ENCODE measurements around the gene MYBBP1A. TPM values are rescaled to one million over a fixed set of nuclear protein-coding genes. Genes with fewer than 3 reads are reported as not detected.

The MYBBP1A gene
- total RNA-seq, 4 donors from 2014 or later = 53.9 to 83.7 (median 54.5) TPM

DNA sequence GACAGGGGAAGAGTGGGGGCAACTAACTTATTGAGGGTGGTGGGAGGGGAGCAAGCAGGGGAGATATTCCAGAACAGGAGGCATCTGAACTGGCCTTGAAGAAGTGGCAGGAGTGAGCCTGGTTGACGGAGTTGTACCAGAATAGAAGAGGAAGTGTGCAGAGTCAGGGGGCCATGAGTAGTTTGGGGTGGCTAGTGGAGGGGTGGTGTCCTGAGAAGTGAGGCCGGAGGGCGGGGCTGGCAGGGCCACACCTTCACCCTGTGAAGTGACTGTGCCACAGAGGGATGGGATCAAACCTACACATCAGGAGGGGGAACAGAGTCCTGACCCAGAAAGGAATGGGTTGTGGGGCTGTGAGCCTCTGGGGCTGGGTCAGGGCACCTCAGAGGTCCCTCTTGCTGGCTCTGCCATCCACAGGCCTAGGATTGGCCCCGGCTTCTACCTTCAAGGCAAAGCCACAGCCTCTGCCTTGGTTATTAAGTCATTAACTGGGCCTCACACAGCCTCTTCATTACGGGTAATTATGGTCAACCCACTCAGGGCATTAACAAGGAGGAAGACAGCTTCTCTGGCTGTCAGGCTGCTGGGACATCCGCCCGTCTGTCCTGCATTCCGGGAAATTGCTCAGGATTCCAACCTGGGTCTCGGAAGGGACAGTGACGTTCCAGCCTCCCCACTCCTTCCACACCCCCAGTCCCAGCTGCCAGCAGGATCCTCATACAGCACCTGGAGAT, 43.8 kb downstream of the MYBBP1A start:
- intact Hi-C loops (cut with DNase I; ENCODE audit: low total_unique reads) = no loop called here
- 86% methylated on average over 10 of the region's 10 CpGs for WGBS, 2 donors
- H3K4me3 ChIP-seq (ENCODE audit: low read depth, poor library complexity, severe bottlenecking) = no peak overlapping the region
- DNase-seq (ENCODE audit: low spot score in 2 of 2) = no peak
- TF ChIP-seq POLR2A (IDR thresholded peaks at IDR 0.05) = no peak
- TF ChIP-seq, protein P1, sequence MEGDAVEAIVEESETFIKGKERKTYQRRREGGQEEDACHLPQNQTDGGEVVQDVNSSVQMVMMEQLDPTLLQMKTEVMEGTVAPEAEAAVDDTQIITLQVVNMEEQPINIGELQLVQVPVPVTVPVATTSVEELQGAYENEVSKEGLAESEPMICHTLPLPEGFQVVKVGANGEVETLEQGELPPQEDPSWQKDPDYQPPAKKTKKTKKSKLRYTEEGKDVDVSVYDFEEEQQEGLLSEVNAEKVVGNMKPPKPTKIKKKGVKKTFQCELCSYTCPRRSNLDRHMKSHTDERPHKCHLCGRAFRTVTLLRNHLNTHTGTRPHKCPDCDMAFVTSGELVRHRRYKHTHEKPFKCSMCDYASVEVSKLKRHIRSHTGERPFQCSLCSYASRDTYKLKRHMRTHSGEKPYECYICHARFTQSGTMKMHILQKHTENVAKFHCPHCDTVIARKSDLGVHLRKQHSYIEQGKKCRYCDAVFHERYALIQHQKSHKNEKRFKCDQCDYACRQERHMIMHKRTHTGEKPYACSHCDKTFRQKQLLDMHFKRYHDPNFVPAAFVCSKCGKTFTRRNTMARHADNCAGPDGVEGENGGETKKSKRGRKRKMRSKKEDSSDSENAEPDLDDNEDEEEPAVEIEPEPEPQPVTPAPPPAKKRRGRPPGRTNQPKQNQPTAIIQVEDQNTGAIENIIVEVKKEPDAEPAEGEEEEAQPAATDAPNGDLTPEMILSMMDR (IDR thresholded peaks at IDR 0.05) = no peak

DNA sequence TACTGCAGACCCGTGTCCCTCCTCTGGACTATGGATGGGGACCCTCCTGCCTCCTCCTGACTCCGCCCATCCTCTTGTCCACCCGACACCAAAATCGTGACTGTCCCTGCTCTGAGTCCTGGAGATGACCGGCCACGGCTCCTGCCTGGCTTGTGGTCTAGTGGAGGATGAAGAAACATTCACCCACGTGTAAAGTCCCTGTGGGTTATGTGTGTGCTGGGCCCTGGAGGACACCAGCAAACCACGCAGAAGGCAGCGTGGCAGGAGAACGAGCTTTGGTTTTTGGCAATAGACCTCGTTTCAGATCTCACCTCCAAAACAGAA, 44.6 kb downstream of the MYBBP1A start:
- intact Hi-C loops (cut with DNase I; ENCODE audit: low total_unique reads) = no loop called here
- TF ChIP-seq POLR2A (IDR thresholded peaks at IDR 0.05) = no peak
- TF ChIP-seq, protein P1 (IDR thresholded peaks at IDR 0.05) = no peak
- whole genome bisulfite sequencing, 2 donors = 69 to 70% methylated on average over 11 of the region's 11 CpGs
- H3K4me3 ChIP-seq (ENCODE audit: low read depth, poor library complexity, severe bottlenecking) = no peak overlapping the region
- DNase-seq (ENCODE audit: low spot score in 2 of 2) = no peak

DNA sequence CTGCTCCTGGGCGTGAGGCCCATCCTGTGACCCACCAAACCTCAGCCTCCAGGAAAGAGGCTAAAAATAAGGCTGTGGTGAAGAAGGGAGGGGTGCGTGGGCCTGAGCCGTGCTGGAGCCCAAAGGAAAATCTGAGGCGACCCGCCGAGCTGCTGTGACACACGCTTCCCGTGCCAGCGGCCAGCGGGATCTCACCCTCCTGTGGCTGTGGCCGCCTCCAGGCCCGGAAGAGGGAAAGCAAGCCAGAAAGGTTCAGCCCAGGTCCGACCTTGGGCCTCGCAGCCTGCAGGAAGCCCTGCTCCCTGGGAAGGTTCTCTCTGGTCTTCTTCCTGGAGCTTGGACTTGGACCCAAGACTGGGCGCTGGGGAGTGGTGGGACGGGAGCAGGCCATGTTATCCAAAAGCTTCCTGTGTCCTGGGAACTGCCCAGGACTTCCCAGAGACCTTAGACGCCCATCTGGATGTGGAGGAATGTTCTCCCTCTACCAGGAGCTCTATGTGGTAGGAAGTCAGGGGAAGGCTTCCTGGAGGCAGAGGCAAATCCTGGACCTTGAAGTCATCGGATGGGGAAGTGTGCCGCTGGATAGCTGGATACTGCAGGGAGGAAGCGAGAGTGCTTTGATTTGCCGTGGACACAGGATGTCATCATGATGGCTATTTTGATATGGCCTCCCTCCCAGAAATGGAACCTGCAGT, 45.1 kb downstream of the MYBBP1A start:
- no peak for DNase-seq (ENCODE audit: low spot score in 2 of 2)
- 67 to 69% methylated on average over 13 to 20 of the region's 21 CpGs for WGBS, 2 donors
- TF ChIP-seq, protein P1 (IDR thresholded peaks at IDR 0.05) = no peak
- TF ChIP-seq POLR2A (IDR thresholded peaks at IDR 0.05) = no peak
- intact Hi-C loops (cut with DNase I; ENCODE audit: low total_unique reads) = no loop called here
- H3K4me3 ChIP-seq (ENCODE audit: low read depth, poor library complexity, severe bottlenecking) = no peak overlapping the region

DNA sequence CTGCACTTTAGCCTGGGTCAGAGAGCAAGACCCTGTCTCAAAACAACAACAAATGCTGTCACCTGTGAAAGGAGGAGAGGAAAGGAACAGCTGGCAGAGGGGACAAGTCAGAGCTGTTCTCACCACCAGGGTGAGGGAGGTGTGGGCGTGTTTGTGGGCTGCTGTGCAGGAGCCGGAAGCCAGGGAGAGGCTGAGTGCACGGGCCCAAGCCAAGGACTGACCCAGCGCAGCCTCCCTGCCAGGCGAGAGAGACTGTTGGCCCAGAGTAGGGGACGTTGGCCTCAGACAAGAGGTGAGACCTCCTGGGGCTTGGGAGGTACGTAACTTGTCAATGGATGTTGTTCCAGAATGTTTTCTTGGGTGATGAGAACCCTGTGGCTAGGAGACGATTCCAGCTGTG, 45.8 kb downstream of the MYBBP1A start:
- no peak for DNase-seq (ENCODE audit: low spot score in 2 of 2)
- WGBS, 2 donors = 59 to 66% methylated on average over 8 of the region's 8 CpGs
- intact Hi-C loops (cut with DNase I; ENCODE audit: low total_unique reads) = no loop called here
- H3K4me3 ChIP-seq (ENCODE audit: low read depth, poor library complexity, severe bottlenecking) = no peak overlapping the region
- no peak for TF ChIP-seq POLR2A (IDR thresholded peaks at IDR 0.05)
- TF ChIP-seq, protein P1 (IDR thresholded peaks at IDR 0.05) = no peak

DNA sequence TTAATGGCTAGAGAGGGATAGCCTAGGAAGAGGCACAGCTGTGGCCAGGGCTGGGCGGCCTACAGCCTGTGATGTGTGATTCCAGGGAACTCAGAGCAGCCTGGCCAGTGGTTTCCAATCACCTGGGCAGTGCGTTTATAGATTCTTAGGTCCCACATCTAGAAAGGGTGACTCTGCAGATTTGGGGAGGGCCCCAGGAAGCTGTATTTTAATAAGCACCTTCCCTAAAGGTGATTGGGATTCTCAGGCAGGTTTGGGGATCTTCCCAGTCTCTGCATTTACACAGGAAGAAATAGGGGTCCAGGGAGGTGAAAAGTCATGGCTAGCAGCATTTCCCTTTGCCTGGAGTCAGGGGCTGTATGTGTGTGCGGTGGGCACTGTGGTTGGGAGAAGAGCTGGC, 47.0 kb downstream of the MYBBP1A start:
- intact Hi-C loops (cut with DNase I; ENCODE audit: low total_unique reads) = no loop called here
- no peak for DNase-seq (ENCODE audit: low spot score in 2 of 2)
- TF ChIP-seq POLR2A (IDR thresholded peaks at IDR 0.05) = no peak
- TF ChIP-seq, protein P1 (IDR thresholded peaks at IDR 0.05) = no peak
- H3K4me3 ChIP-seq (ENCODE audit: low read depth, poor library complexity, severe bottlenecking) = no peak overlapping the region
- whole genome bisulfite sequencing, 2 donors = 71 to 96% methylated on average over 3 of the region's 3 CpGs
